ENCODE measurements around the gene KDM4B. TPM values are rescaled to one million over a fixed set of nuclear protein-coding genes. Genes with fewer than 3 reads are reported as not detected.

KDM4B gene
- total and polyA plus RNA-seq, 2 donors (not counting 1 experiment from before 2014, with no cell fraction given) = 75.5 to 205 TPM

DNA sequence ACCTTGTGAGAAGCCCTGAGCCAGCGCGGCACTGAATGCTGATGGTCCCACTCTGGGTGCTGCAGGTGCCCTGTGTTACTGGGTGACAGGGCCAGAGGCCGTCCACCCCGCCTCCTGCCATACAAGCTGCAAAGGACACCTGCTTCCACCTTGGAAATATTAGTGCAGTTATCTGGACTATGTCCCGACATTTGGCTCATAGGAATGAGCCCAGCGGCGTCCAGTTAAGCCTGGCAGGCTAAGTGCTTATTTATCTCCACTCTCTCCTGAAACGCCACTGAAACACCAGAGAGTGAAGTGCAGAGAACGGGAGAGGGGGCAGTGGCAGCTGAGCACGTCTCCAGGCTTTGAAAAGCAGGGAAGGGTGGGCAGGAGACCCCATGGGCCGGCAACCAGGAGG is 145.8 kb downstream of the KDM4B start:
- 90% methylated on average over 11 of the region's 11 CpGs for WGBS (ENCODE audit: insufficient coverage)
- ChIA-PET POLR2A (no interaction called here), CTCF (no interaction called here)
- TF ChIP-seq, protein P1, sequence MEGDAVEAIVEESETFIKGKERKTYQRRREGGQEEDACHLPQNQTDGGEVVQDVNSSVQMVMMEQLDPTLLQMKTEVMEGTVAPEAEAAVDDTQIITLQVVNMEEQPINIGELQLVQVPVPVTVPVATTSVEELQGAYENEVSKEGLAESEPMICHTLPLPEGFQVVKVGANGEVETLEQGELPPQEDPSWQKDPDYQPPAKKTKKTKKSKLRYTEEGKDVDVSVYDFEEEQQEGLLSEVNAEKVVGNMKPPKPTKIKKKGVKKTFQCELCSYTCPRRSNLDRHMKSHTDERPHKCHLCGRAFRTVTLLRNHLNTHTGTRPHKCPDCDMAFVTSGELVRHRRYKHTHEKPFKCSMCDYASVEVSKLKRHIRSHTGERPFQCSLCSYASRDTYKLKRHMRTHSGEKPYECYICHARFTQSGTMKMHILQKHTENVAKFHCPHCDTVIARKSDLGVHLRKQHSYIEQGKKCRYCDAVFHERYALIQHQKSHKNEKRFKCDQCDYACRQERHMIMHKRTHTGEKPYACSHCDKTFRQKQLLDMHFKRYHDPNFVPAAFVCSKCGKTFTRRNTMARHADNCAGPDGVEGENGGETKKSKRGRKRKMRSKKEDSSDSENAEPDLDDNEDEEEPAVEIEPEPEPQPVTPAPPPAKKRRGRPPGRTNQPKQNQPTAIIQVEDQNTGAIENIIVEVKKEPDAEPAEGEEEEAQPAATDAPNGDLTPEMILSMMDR (IDR thresholded peaks at IDR 0.05) = no peak
- TF ChIP-seq EZH2 (IDR thresholded peaks at IDR 0.05; ENCODE audit: borderline replicate concordance, insufficient read depth, low read depth, low read length, poor library complexity, severe bottlenecking) = no peak
- H3K4me3 Mint-ChIP-seq = no peak overlapping the region
- Histone ChIP-seq H3K9ac (ENCODE audit: low read length) (no peak overlapping the region), H3K9me3 (ENCODE audit: control extremely low read depth in 1 of 3, control insufficient read depth in 2 of 3, insufficient read depth in 1 of 3, low read length in 2 of 3) (peaks cover 0 to 14% (median 5%) of the 10 kb centered on the region in 3 donors), H3K4me3 (ENCODE audit: control extremely low read depth in 1 of 5, extremely low read depth in 1 of 5, insufficient read depth in 1 of 5, low read depth in 2 of 5, low read length in 4 of 5) (no peak overlapping the region), H3K79me2 (ENCODE audit: control insufficient read depth, insufficient read depth, low read length) (no peaks in the 10 kb centered on the region), H3K4me1 (ENCODE audit: control insufficient read depth in 2 of 2, insufficient read depth in 2 of 2, low read length in 2 of 2) (no peaks in the 10 kb centered on the region), H2AFZ (ENCODE audit: insufficient read depth, low read depth, low read length, poor library complexity, severe bottlenecking) (no peak overlapping the region), H3K27ac (ENCODE audit: low read length in 2 of 2) (no peak overlapping the region), H3K27me3 (replicated peaks in 1 of 4; ENCODE audit: control extremely low read depth in 1 of 4, control insufficient read depth in 3 of 4, insufficient read depth in 4 of 4, low read length in 3 of 4) (no peaks in the 10 kb centered on the region), H3K4me2 (replicated peaks; ENCODE audit: low read depth, low read length, poor library complexity, severe bottlenecking) (no peak overlapping the region), H4K20me1 (ENCODE audit: control insufficient read depth, insufficient read depth, low read length, poor library complexity, severe bottlenecking) (no peaks in the 10 kb centered on the region), H3K36me3 (replicated peaks in 1 of 2; ENCODE audit: control extremely low read depth in 1 of 2, control insufficient read depth in 1 of 2, extremely low read depth in 1 of 2, insufficient read depth in 2 of 2, low read length in 1 of 2) (peaks cover 0 to 18% of the 10 kb centered on the region in 2 experiments)
- no peak for DNase-seq
- intact Hi-C loops (cut with micrococcal nuclease) = no loop called here
- no peaks in the 10 kb centered on the region for H3K27me3 Mint-ChIP-seq
- H3K4me1 Mint-ChIP-seq = peaks cover 8% of the 10 kb centered on the region
- ATAC-seq (ENCODE audit: low read depth) = no peak
- no peaks in the 10 kb centered on the region for H3K9me3 Mint-ChIP-seq (ENCODE audit: insufficient read depth)
- no peak overlapping the region for H3K27ac Mint-ChIP-seq

DNA sequence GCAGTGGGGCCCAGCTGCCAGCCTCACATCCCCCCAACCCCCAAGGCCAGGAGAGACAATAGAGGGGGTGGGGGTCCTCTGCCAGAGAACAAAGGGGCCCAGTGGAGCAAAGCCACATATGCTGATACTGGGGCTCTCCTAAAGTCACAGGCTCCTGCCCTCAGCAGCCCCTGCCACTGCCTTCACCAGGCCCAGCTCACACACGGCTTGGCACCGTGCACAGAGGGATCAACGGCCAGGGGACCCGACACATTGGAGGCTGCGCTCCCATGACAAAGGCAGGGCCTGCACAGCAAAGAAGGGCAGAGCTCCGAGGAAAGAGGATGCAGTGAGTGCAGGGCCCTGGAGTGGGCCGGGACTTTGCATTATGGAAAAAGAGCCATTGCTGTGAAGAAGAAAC is 146.4 kb downstream of the KDM4B start:
- WGBS (ENCODE audit: insufficient coverage) = 98% methylated on average over 7 of the region's 7 CpGs
- ChIA-PET CTCF (interaction anchor here (0.6 kb wide), 1 partner anchor 246 kb away, joined by 3 read pairs; no protein-coding TSS in a partner anchor), POLR2A (interaction anchor here (0.6 to 1.0 kb wide), 2 partner anchors 9 to 17 kb away, joined by 3 to 4 read pairs; no protein-coding TSS in a partner anchor)
- ATAC-seq (ENCODE audit: low read depth) (no peak), DNase-seq (no peak)
- TF ChIP-seq EZH2 (IDR thresholded peaks at IDR 0.05; ENCODE audit: borderline replicate concordance, insufficient read depth, low read depth, low read length, poor library complexity, severe bottlenecking) = no peak
- TF ChIP-seq, protein P1 (IDR thresholded peaks at IDR 0.05) = no peak
- Histone ChIP-seq H3K9me3 (ENCODE audit: control extremely low read depth in 1 of 3, control insufficient read depth in 2 of 3, insufficient read depth in 1 of 3, low read length in 2 of 3) (peaks cover 0 to 14% (median 5%) of the 10 kb centered on the region in 3 donors), H3K79me2 (ENCODE audit: control insufficient read depth, insufficient read depth, low read length) (no peaks in the 10 kb centered on the region), H3K36me3 (replicated peaks in 1 of 2; ENCODE audit: control extremely low read depth in 1 of 2, control insufficient read depth in 1 of 2, extremely low read depth in 1 of 2, insufficient read depth in 2 of 2, low read length in 1 of 2) (peaks cover 0 to 21% of the 10 kb centered on the region in 2 experiments), H3K4me3 (ENCODE audit: control extremely low read depth in 1 of 5, extremely low read depth in 1 of 5, insufficient read depth in 1 of 5, low read depth in 2 of 5, low read length in 4 of 5) (no peak overlapping the region), H3K27me3 (replicated peaks in 1 of 4; ENCODE audit: control extremely low read depth in 1 of 4, control insufficient read depth in 3 of 4, insufficient read depth in 4 of 4, low read length in 3 of 4) (no peaks in the 10 kb centered on the region), H3K4me2 (replicated peaks; ENCODE audit: low read depth, low read length, poor library complexity, severe bottlenecking) (no peak overlapping the region), H4K20me1 (ENCODE audit: control insufficient read depth, insufficient read depth, low read length, poor library complexity, severe bottlenecking) (no peaks in the 10 kb centered on the region), H3K4me1 (ENCODE audit: control insufficient read depth in 2 of 2, insufficient read depth in 2 of 2, low read length in 2 of 2) (peaks cover under 1 to 2% of the 10 kb centered on the region in 2 donors), H3K27ac (ENCODE audit: low read length in 2 of 2) (no peak overlapping the region), H3K9ac (ENCODE audit: low read length) (no peak overlapping the region), H2AFZ (ENCODE audit: insufficient read depth, low read depth, low read length, poor library complexity, severe bottlenecking) (no peak overlapping the region)
- H3K9me3 Mint-ChIP-seq (ENCODE audit: insufficient read depth) = no peaks in the 10 kb centered on the region
- no peaks in the 10 kb centered on the region for H3K27me3 Mint-ChIP-seq
- peaks cover 8% of the 10 kb centered on the region for H3K4me1 Mint-ChIP-seq
- H3K4me3 Mint-ChIP-seq = no peak overlapping the region
- H3K27ac Mint-ChIP-seq = no peak overlapping the region
- intact Hi-C loops (cut with micrococcal nuclease) = no loop called here

Data from B cell (primary cell).